Measurements from ENCODE around the gene EIPR1. TPM values are rescaled to one million over a fixed set of nuclear protein-coding genes. Genes with fewer than 3 reads are reported as not detected.

Gene EIPR1
- total RNA-seq, 2 donors from 2014 or later = 18.8 to 39.1 TPM

DNA sequence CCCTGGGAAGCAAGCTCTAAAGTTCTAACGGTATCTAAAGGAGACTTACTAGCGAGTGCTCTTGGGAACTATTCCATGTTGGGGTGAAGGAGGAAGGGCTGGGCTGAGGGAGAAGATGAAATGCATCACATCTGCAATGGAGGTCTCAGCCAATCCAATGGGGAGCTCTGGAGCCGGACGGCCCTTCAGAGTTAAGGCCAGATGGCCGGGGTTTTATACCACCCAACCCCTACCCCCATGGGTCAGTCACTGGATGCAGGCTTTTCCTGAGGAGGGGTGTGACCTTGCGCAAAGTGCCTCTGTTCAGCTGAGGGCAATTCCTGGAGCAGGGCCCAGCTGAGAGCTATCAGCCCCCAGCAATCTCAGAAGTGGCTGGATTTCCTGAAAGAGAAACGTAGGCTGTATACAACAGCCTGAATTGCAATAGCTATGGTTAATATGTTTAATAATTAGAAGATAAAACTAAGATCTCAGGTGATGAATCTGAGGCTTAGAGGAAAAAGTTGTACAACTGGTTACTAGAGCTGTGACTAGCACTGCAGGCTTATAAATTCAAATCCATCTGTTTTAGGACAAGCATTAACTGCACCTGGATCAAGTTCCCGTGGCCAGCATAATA lies 21.6 kb downstream of the EIPR1 start:
- Histone ChIP-seq H3K27me3 (no peaks in the 10 kb centered on the region), H3K36me3 (no peaks in the 10 kb centered on the region), H3K27ac (no peak overlapping the region), H3K4me1 (no peaks in the 10 kb centered on the region), H3K9ac (ENCODE audit: low read depth in 2 of 2, low read length in 2 of 2) (no peak overlapping the region), H3K4me3 (no peak overlapping the region), H3K9me3 (no peaks in the 10 kb centered on the region)
- TF ChIP-seq, protein P1, sequence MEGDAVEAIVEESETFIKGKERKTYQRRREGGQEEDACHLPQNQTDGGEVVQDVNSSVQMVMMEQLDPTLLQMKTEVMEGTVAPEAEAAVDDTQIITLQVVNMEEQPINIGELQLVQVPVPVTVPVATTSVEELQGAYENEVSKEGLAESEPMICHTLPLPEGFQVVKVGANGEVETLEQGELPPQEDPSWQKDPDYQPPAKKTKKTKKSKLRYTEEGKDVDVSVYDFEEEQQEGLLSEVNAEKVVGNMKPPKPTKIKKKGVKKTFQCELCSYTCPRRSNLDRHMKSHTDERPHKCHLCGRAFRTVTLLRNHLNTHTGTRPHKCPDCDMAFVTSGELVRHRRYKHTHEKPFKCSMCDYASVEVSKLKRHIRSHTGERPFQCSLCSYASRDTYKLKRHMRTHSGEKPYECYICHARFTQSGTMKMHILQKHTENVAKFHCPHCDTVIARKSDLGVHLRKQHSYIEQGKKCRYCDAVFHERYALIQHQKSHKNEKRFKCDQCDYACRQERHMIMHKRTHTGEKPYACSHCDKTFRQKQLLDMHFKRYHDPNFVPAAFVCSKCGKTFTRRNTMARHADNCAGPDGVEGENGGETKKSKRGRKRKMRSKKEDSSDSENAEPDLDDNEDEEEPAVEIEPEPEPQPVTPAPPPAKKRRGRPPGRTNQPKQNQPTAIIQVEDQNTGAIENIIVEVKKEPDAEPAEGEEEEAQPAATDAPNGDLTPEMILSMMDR (IDR thresholded peaks at IDR 0.05) = no peak
- no peak for DNase-seq
- intact Hi-C loops (cut with DNase I) = no loop called here

DNA sequence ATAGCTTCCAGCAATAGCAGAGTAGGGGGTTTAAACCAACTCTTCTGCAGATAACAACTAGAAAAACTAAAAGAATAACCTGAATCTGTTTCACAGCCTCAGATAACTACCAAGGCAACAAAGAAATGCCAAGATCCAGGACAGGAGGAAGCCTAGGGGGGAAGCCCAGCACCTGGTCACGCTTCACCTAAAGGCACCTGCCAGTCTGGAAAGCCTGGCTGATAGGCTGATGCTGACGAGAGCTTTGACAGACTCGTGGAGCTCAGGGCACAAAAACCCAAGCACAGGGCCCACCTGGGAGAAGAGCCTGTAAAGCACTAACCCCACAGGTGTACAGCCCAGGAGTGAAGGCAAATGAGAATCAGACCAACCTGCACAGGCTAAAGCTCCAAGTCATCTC lies 22.6 kb downstream of the EIPR1 start:
- Histone ChIP-seq H3K4me1 (no peaks in the 10 kb centered on the region), H3K9ac (ENCODE audit: low read depth in 2 of 2, low read length in 2 of 2) (no peak overlapping the region), H3K27ac (no peak overlapping the region), H3K4me3 (no peak overlapping the region), H3K36me3 (no peaks in the 10 kb centered on the region), H3K9me3 (no peaks in the 10 kb centered on the region), H3K27me3 (no peaks in the 10 kb centered on the region)
- intact Hi-C loops (cut with DNase I) = no loop called here
- TF ChIP-seq, protein P1 (IDR thresholded peaks at IDR 0.05) = no peak
- DNase-seq = no peak

DNA sequence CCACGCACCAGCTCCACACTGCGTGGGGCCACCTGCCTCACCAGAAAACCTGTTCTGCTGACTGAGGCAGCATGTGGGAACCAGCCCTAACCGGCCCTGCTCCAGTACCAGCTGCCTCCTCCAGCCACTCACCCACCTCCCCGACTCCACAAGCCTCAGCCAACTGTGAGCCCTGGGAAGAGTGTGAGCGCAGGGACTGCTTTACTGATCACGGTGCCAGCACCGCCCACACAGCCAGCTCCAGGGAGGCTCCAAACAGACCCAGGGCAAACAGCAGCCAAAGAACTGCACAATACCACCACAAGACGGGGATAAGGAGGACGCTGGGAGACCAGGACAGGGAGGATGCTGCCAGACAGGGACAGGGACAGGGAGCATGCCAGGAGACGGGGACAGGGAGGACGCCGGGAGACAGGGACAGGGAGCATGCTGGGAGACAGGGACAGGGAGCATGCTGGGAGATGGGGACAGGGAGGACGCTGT lies 28.4 kb downstream of the EIPR1 start:
- H3K9ac ChIP-seq (ENCODE audit: low read depth in 2 of 2, low read length in 2 of 2) = no peak overlapping the region
- H3K9me3 ChIP-seq = no peaks in the 10 kb centered on the region
- intact Hi-C loops (cut with DNase I) = no loop called here
- DNase-seq = no peak
- no peak overlapping the region for H3K27ac ChIP-seq
- H3K27me3 ChIP-seq = no peaks in the 10 kb centered on the region
- no peaks in the 10 kb centered on the region for H3K4me1 ChIP-seq
- H3K36me3 ChIP-seq = no peaks in the 10 kb centered on the region
- TF ChIP-seq, protein P1 (IDR thresholded peaks at IDR 0.05) = no peak
- no peak overlapping the region for H3K4me3 ChIP-seq

DNA sequence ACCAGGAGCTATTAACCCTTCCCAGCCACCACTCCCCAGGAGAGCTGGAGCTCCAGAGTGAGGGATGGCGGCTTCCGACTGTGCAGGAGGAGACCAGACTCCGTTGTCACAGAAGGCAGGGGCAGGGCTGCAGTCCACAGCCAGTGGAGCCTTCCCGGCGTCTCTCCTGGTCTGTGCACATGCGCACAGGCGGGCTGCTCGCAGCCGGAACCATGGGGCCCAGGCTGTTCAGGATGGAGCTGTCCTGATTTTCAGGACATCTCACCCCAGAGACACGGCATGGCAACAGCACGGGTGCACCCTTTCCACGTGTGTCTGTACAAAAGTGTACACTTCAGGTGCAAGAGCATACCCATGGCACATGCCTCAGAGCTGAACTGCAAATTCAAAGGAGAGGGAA lies 28.9 kb downstream of the EIPR1 start:
- H3K36me3 ChIP-seq = no peaks in the 10 kb centered on the region
- DNase-seq = no peak
- no peaks in the 10 kb centered on the region for H3K4me1 ChIP-seq
- intact Hi-C loops (cut with DNase I) = no loop called here
- no peak overlapping the region for H3K27ac ChIP-seq
- no peaks in the 10 kb centered on the region for H3K9me3 ChIP-seq
- H3K27me3 ChIP-seq = no peaks in the 10 kb centered on the region
- TF ChIP-seq, protein P1 (IDR thresholded peaks at IDR 0.05) = no peak
- no peak overlapping the region for H3K9ac ChIP-seq (ENCODE audit: low read depth in 2 of 2, low read length in 2 of 2)
- H3K4me3 ChIP-seq = no peak overlapping the region

DNA sequence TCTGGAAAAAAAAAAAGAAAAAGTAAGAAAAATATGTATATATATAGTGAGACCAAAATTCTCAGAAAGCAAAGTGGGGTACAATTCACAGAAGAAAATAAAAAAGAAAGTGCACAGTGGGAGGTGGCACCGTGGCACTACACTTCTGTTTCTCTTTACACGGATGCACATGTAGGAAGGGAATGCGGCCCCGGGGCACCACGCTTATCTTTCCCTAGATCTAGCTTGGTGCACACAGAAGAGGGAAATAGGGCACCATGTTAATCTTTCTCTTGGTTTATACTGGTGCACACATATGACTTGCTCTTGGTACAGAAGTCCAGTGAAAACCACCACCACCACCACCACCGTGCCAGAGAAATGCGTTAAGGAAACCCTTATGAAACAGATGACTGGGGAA lies 32.0 kb downstream of the EIPR1 start:
- H3K4me3 ChIP-seq = no peak overlapping the region
- intact Hi-C loops (cut with DNase I) = no loop called here
- TF ChIP-seq, protein P1 (IDR thresholded peaks at IDR 0.05) = no peak

More for the DNA sequence above, 32.0 kb downstream of the EIPR1 start:
- Histone ChIP-seq H3K27ac (no peak overlapping the region), H3K36me3 (no peaks in the 10 kb centered on the region), H3K4me1 (no peaks in the 10 kb centered on the region), H3K27me3 (no peaks in the 10 kb centered on the region), H3K9me3 (no peaks in the 10 kb centered on the region), H3K9ac (ENCODE audit: low read depth in 2 of 2, low read length in 2 of 2) (no peak overlapping the region)
- no peak for DNase-seq

Data from colonic mucosa (tissue), 4 donors.